Chondrocyte (in vitro differentiated cells): Measurements from ENCODE around the gene KAT5. TPM values are rescaled to one million over a fixed set of nuclear protein-coding genes. Genes with fewer than 3 reads are reported as not detected.
"Not testable (repeated sequence)": the region's sequence is repeated elsewhere in the genome, so short reads cannot be mapped to it uniquely, and the experiment has no call there.

Source experiments
- DNase-seq: peaks from one replicate; pipeline ENCODE4 v3.0.0; 2021; ENCODE audit warnings: mixed read lengths, low spot score
- H3K27ac Mint-ChIP-seq: one replicate; pipeline ENCODE4 v1.8.0; 2021; ENCODE audit warnings: mild to moderate bottlenecking, moderate library complexity, mixed read lengths; ENCODE audit not compliant: unreplicated experiment
- H3K27me3 Mint-ChIP-seq: 2 replicates; pipeline ENCODE4 v1.8.0; 2021; ENCODE audit warnings: low read depth, mixed read lengths
- H3K36me3 Mint-ChIP-seq: 2 replicates; pipeline ENCODE4 v1.8.0; 2021; ENCODE audit warnings: low read depth, mixed read lengths
- H3K4me1 Mint-ChIP-seq: 2 replicates; pipeline ENCODE4 v1.8.0; 2021; ENCODE audit warnings: low read depth, mild to moderate bottlenecking, mixed read lengths
- H3K4me3 Mint-ChIP-seq: one replicate; pipeline ENCODE4 v1.8.0; 2021; ENCODE audit warnings: mild to moderate bottlenecking, moderate library complexity, mixed read lengths; ENCODE audit not compliant: unreplicated experiment
- H3K9me3 Mint-ChIP-seq: 2 replicates; pipeline ENCODE4 v1.8.0; 2021; ENCODE audit warnings: low read depth, mixed read lengths
- CTCF ChIP-seq: fragments of 200-600 bp; sonication (generic); IDR thresholded peaks from 2 replicates; pipeline ENCODE4 v1.5.0; 2021; ENCODE audit warnings: antibody characterized with exemption, mild to moderate bottlenecking, moderate library complexity
- total RNA-seq: library from RNA; stranded (reverse); gene quantifications from 3 replicates; pipeline ENCODE4 v1.2.1, GENCODE V29; 2021

Gene KAT5
- total RNA-seq, 1 donor from 2014 or later, result 43.2 TPM

- H3K27me3 Mint-ChIP-seq, result no peaks in the 10 kb centered on the region
- H3K36me3 Mint-ChIP-seq, result no peaks in the 10 kb centered on the region
- TF ChIP-seq CTCF, result peak; percentile 68
- H3K4me1 Mint-ChIP-seq, result peaks cover 3% of the 10 kb centered on the region
- H3K9me3 Mint-ChIP-seq, result peaks cover 7% of the 10 kb centered on the region
- no peak overlapping the region for H3K4me3 Mint-ChIP-seq
- H3K27ac Mint-ChIP-seq, result no peak overlapping the region
- DNase-seq, result no peak
These were observed 32.1 kb downstream of the KAT5 start for GRCh38 chr11:65744026-65744698.

GRCh38 chr11:65744699-65745042 is 32.6 kb downstream of the KAT5 start:
- H3K27me3 Mint-ChIP-seq, result no peaks in the 10 kb centered on the region
- no peak for DNase-seq
- peak; percentile 25 for TF ChIP-seq CTCF

GRCh38 chr11:65745049-65745448 is 33.0 kb downstream of the KAT5 start:
- peaks cover 7% of the 10 kb centered on the region for H3K9me3 Mint-ChIP-seq
- H3K4me3 Mint-ChIP-seq, result no peak overlapping the region
- H3K36me3 Mint-ChIP-seq, result no peaks in the 10 kb centered on the region
- DNase-seq, result no peak
- TF ChIP-seq CTCF, result no peak
- H3K27me3 Mint-ChIP-seq, result peaks cover 1% of the 10 kb centered on the region
- H3K27ac Mint-ChIP-seq, result no peak overlapping the region
- peaks cover 3% of the 10 kb centered on the region for H3K4me1 Mint-ChIP-seq

More at GRCh38 chr11:65744699-65745042, 32.6 kb downstream of the KAT5 start:
- no peak overlapping the region for H3K4me3 Mint-ChIP-seq
- H3K4me1 Mint-ChIP-seq, result peaks cover 3% of the 10 kb centered on the region
- peaks cover 7% of the 10 kb centered on the region for H3K9me3 Mint-ChIP-seq
- no peaks in the 10 kb centered on the region for H3K36me3 Mint-ChIP-seq
- H3K27ac Mint-ChIP-seq, result no peak overlapping the region

GRCh38 chr11:65762169-65762568 is 50.1 kb downstream of the KAT5 start:
- H3K27me3 Mint-ChIP-seq, H3K36me3 Mint-ChIP-seq, DNase-seq, H3K27ac Mint-ChIP-seq, H3K9me3 Mint-ChIP-seq, H3K4me3 Mint-ChIP-seq, H3K4me1 Mint-ChIP-seq: not testable (repeated sequence)

GRCh38 chr11:65762816-65763215 is 50.8 kb downstream of the KAT5 start:
- not testable (repeated sequence) for H3K4me3 Mint-ChIP-seq, DNase-seq, H3K4me1 Mint-ChIP-seq, H3K27ac Mint-ChIP-seq, H3K27me3 Mint-ChIP-seq, H3K36me3 Mint-ChIP-seq, H3K9me3 Mint-ChIP-seq

GRCh38 chr11:65764434-65764833 is 52.4 kb downstream of the KAT5 start:
- TF ChIP-seq CTCF, result no peak
- no peaks in the 10 kb centered on the region for H3K27me3 Mint-ChIP-seq
- H3K9me3 Mint-ChIP-seq, result peaks cover under 1% of the 10 kb centered on the region
- H3K4me3 Mint-ChIP-seq, result no peak overlapping the region
- no peaks in the 10 kb centered on the region for H3K36me3 Mint-ChIP-seq
- no peak overlapping the region for H3K27ac Mint-ChIP-seq
- DNase-seq, result no peak
- peaks cover 3% of the 10 kb centered on the region for H3K4me1 Mint-ChIP-seq
